T-helper 1 cell treated with Interleukin-12 subunit alpha and Interleukin-12 subunit beta and Interleukin-4 antibody, amounts not matched to agents 30 ng/mL and 1 ng/mL, for 36 hours (primary cell): ENCODE measurements around the gene SH3D19. TPM values are rescaled to one million over a fixed set of nuclear protein-coding genes. Genes with fewer than 3 reads are reported as not detected.
"Not testable (repeated sequence)": the region's sequence is repeated elsewhere in the genome, so short reads cannot be mapped to it uniquely, and the experiment has no call there.

Experiments
- intact Hi-C: fragments of 100-400 bp; cut with micrococcal nuclease; formaldehyde crosslinking; loops from one replicate; pipeline ENCODE4 v1.15.1; 2024
- total RNA-seq: library from RNA; stranded (reverse); gene quantifications from 2 replicates; pipeline ENCODE4 v1.2.3, GENCODE V29; 2022

The SH3D19 gene
- total RNA-seq, 1 donor from 2014 or later = not detected

- intact Hi-C loops = no loop called here
These were observed 221.6 kb downstream of the SH3D19 start for GRCh38 chr4:151103758-151104157.

GRCh38 chr4:151100531-151100930 is 224.9 kb downstream of the SH3D19 start:
- intact Hi-C loops = no loop called here

- intact Hi-C loops = loop anchor here (1.0 to 10.0 kb wide), 14 partner anchors 17 to 1985 kb away; partner anchors contain the start of genes ARFIP1, FBXW7, GATB and LRBA
These were observed 225.4 kb downstream of the SH3D19 start for GRCh38 chr4:151099976-151100417.

DNA sequence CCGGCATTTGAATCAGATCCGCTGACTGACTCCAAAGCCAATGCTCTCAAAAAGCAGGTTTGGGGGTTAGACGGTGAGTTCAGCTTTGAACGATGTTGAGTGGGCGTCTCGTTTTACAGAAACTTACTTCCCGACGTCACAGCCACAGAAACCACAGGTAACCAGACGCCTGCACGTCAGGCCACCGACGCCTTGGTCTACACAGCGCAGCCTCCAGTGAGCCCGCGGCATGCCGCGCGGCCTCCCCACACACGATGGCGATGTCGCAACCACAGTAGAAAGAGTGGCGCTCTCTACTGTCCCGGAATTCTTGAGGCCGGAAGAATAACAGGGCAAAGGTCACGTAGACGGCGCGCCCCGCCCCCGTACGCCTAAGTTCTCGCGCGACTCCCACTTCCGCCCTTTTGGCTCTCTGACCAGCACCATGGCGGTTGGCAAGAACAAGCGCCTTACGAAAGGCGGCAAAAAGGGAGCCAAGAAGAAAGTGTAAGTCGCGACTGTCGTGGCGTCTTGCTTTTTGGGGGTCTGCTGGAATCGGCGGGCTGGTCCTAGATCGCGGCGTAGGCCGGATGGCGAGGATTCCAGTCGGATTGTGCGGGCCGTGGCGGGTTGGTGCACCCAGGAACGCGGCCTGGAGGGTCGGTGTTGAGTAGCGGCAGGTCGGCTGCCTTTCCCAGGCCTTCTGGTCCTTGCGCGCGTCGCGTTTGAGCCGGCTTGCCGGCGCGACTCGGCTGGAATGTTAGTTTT is 226.0 kb downstream of the SH3D19 start, which contains the start of gene RPS3A:
Gene RPS3A (plus strand): TSS at position 400 of the 747 bp plus-strand sequence. CDS start 25 bp downstream, at position 425.
- intact Hi-C loops = loop anchor here (1.0 to 10.0 kb wide), 14 partner anchors 18 to 1985 kb away; partner anchors contain the start of genes ARFIP1, FBXW7, GATB and LRBA

DNA sequence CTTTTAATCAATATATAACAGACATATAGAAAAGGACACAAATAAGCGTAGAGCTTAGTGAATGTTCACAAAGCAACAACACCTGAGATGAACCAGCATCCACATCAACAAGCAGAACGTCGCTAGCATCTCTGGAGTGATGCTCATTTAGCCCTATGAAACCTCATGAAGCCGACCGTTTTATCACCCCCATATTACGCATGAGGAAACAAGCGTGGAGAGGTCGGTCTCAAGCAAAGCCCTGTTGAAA is 226.5 kb downstream of the SH3D19 start:
- intact Hi-C loops = loop anchor here (1.0 to 10.0 kb wide), 14 partner anchors 18 to 1986 kb away; partner anchors contain the start of genes ARFIP1, FBXW7, GATB and LRBA

DNA sequence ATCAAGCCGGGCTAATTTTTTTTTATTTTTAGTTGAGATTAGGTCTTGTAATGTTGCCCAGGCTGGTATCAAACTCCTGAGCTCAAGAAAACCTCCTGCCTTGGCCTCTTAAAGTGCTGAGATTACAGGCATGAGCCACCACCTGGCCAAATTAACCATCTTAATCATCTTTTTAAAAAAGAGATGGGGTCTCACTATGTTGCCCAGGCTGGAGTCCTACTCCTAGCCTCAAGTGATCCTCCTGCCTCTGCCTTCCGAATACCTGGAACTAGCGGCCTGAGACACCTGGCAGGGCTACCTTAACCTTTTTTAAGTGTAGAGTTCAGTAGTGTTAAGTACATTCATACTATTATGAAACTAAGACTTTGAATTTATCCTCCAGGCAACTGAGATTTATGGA is 227.6 kb downstream of the SH3D19 start:
- intact Hi-C loops = loop anchor here (5.0 to 10.0 kb wide), 7 partner anchors 125 to 1987 kb away; partner anchors contain the start of gene TMEM154

GRCh38 chr4:151095142-151095541 is 230.3 kb downstream of the SH3D19 start:
- intact Hi-C loops = loop anchor here (5.0 to 10.0 kb wide), 7 partner anchors 123 to 1990 kb away; partner anchors contain the start of gene TMEM154

DNA sequence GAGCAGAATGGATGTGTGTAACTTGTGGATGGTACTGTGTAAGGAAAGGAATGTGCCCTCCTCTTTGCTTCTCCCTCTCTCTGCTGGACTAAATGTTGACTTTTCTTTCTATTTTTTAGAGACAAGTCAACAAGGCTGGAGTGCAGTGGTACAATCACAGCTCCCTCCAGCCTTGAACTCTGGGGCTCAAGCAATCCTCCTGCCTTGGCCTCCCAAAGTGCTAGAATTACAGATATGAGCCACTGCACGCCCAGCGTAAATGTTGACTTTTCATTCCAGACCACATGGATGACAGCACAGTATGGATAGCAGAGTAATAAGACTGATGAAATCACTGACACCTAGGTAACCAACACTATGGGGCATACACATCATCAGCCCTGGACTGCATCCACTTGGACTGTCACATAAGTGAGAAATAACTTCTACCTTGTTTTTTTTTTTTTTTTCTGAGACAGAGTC is 231.1 kb downstream of the SH3D19 start:
- intact Hi-C loops = loop anchor here (10.0 kb wide), 1 partner anchor 1990 kb away; no protein-coding TSS in a partner anchor

DNA sequence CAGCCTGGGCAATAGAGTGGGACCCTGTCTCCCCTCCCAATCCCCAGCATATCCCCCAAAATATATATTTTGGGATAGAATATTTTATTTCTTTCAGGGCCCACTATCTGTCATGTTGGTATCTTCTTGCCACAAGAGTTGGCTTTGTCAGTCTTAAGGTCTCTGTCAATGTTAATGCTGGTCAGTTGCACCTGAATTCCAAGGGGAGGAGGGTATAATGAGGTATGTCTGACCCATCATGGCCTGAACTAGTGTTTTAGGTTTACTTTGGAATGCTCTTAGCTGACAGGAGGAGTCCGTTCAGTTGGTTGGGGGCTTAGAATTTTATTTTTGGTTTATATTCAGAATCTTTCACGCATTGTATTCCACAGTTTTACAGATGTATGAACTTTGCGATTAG is 232.2 kb downstream of the SH3D19 start:
- intact Hi-C loops = loop anchor here (10.0 kb wide), 1 partner anchor 1992 kb away; no protein-coding TSS in a partner anchor

GRCh38 chr4:151092488-151092887 is 232.9 kb downstream of the SH3D19 start:
- intact Hi-C loops = loop anchor here (10.0 kb wide), 1 partner anchor 1992 kb away; no protein-coding TSS in a partner anchor

DNA sequence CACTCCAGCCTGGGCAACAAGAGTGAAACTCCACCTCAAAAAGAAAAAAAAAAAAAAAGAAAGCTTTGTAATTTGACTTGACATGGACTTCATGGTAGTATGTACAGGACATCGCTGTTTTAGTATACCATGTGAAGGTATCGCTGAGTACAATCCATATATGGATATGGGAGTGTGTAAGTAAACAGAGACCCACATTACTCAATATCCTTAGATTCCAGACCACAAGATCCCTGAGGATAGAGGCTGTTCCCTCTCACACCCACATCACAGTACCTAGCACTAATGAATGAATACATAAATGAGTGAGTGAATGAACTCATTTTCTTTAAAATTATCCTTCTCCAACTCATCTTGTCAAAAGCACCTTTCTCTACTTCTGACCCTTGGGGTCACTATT is 234.4 kb downstream of the SH3D19 start:
- intact Hi-C loops = loop anchor here (10.0 kb wide), 1 partner anchor 1994 kb away; no protein-coding TSS in a partner anchor

DNA sequence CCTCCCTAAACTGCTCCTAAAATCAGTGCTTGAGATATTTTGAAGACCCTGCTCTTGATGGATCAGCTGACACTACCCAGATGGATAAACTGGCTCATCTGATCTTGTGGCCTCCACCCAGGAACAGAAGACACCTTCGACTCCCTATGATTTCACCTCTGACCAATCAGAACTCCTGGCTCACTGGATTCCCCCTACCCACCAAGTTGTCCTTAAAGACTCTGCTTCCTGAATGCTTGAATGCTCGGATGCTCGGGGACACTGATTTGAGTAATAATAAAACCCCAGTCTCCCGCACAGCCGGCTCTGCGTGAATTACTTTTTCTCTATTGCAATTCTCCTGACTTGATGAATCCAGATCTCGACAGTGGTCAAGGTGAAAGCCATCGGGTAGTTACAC is 237.9 kb downstream of the SH3D19 start:
- intact Hi-C loops = no loop called here

DNA sequence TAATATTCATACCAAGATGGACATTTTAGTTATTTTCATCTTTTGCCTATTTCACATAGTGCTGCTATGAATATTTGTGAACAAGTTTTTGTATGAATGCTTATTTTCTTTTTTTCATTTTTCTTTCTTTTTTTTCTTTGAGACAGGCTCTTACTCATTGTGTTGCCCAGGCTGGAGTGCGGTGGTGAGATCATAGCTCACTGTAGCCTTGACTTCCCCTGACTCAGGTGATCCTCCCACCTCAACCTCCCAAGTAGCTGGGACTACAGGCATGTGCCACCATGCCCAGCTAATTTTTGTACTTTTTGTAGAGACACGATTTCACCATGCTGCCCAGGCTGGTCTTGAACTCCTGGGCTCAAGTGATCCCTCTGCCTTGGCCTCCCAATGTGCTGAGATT is 247.4 kb downstream of the SH3D19 start:
- intact Hi-C loops = not testable (repeated sequence)

- intact Hi-C loops = no loop called here
These were observed 250.9 kb downstream of the SH3D19 start for GRCh38 chr4:151074416-151074916.

Other genes starting within 250 kb of the SH3D19 start
- 1,373 and 1,443 TPM in 2 replicates for gene RPS3A, start 226.0 kb downstream of the SH3D19 start, total RNA-seq
- gene PRSS48, start 48.4 kb downstream of the SH3D19 start, total RNA-seq = not detected in 2 replicates
- not detected in 2 replicates for gene FHIP1A, start 83.6 kb upstream of the SH3D19 start, total RNA-seq